Measurements from ENCODE around the gene PGM3.

The PGM3 gene

GRCh38 chr6:83183082-83183828 lies 9.8 kb downstream of the PGM3 start:
- no peaks in the 10 kb centered on the region for H3K9me3 ChIP-seq (ENCODE audit: control insufficient read depth, low read length)
- H3K4me1 ChIP-seq (ENCODE audit: control insufficient read depth, insufficient read depth, low read length) = no peaks in the 10 kb centered on the region
- H3K4me3 ChIP-seq (ENCODE audit: insufficient read depth, low read depth, low read length) = no peak overlapping the region
- peaks cover 25% of the 10 kb centered on the region for H3K36me3 ChIP-seq (ENCODE audit: control insufficient read depth, insufficient read depth, low read length)
- no peak overlapping the region for H3K27ac ChIP-seq (ENCODE audit: insufficient read depth, low read depth, low read length, poor library complexity, severe bottlenecking)
- no peaks in the 10 kb centered on the region for H3K27me3 ChIP-seq (ENCODE audit: control insufficient read depth, insufficient read depth, low read length, poor library complexity, severe bottlenecking)
- 87% methylated on average over 9 of the region's 9 CpGs for WGBS, 2 experiments

- peaks cover 25% of the 10 kb centered on the region for H3K36me3 ChIP-seq (ENCODE audit: control insufficient read depth, insufficient read depth, low read length)
These were observed 11.0 kb downstream of the PGM3 start for GRCh38 chr6:83182114-83182513.

GRCh38 chr6:83180426-83180950 lies 12.6 kb downstream of the PGM3 start:
- Histone ChIP-seq H3K27ac (ENCODE audit: insufficient read depth, low read depth, low read length, poor library complexity, severe bottlenecking) (no peak overlapping the region), H3K36me3 (ENCODE audit: control insufficient read depth, insufficient read depth, low read length) (peaks cover 20% of the 10 kb centered on the region)

More at GRCh38 chr6:83182114-83182513, 11.0 kb downstream of the PGM3 start:
- Histone ChIP-seq H3K27ac (ENCODE audit: insufficient read depth, low read depth, low read length, poor library complexity, severe bottlenecking) (no peak overlapping the region), H3K4me3 (ENCODE audit: insufficient read depth, low read depth, low read length) (no peak overlapping the region), H3K27me3 (ENCODE audit: control insufficient read depth, insufficient read depth, low read length, poor library complexity, severe bottlenecking) (no peaks in the 10 kb centered on the region), H3K9me3 (ENCODE audit: control insufficient read depth, low read length) (no peaks in the 10 kb centered on the region), H3K4me1 (ENCODE audit: control insufficient read depth, insufficient read depth, low read length) (no peaks in the 10 kb centered on the region)
- WGBS, 2 experiments = 88 to 100% methylated on average over 1 of the region's 1 CpG

GRCh38 chr6:83176246-83176645 lies 16.8 kb downstream of the PGM3 start:
- no peaks in the 10 kb centered on the region for H3K27me3 ChIP-seq (ENCODE audit: control insufficient read depth, insufficient read depth, low read length, poor library complexity, severe bottlenecking)
- 94 to 96% methylated on average over 4 of the region's 4 CpGs for WGBS, 2 experiments
- no peak overlapping the region for H3K27ac ChIP-seq (ENCODE audit: insufficient read depth, low read depth, low read length, poor library complexity, severe bottlenecking)
- no peaks in the 10 kb centered on the region for H3K9me3 ChIP-seq (ENCODE audit: control insufficient read depth, low read length)
- H3K36me3 ChIP-seq (ENCODE audit: control insufficient read depth, insufficient read depth, low read length) = peaks cover 24% of the 10 kb centered on the region
- no peak overlapping the region for H3K4me3 ChIP-seq (ENCODE audit: insufficient read depth, low read depth, low read length)
- no peaks in the 10 kb centered on the region for H3K4me1 ChIP-seq (ENCODE audit: control insufficient read depth, insufficient read depth, low read length)

More at GRCh38 chr6:83180426-83180950, 12.6 kb downstream of the PGM3 start:
- Histone ChIP-seq H3K9me3 (ENCODE audit: control insufficient read depth, low read length) (no peaks in the 10 kb centered on the region), H3K4me1 (ENCODE audit: control insufficient read depth, insufficient read depth, low read length) (no peaks in the 10 kb centered on the region), H3K27me3 (ENCODE audit: control insufficient read depth, insufficient read depth, low read length, poor library complexity, severe bottlenecking) (no peaks in the 10 kb centered on the region), H3K4me3 (ENCODE audit: insufficient read depth, low read depth, low read length) (no peak overlapping the region)

GRCh38 chr6:83169511-83169910 lies 23.6 kb downstream of the PGM3 start:
- 93 to 100% methylated on average over 1 of the region's 1 CpG for WGBS, 2 experiments
- Histone ChIP-seq H3K4me3 (ENCODE audit: insufficient read depth, low read depth, low read length) (no peak overlapping the region), H3K36me3 (ENCODE audit: control insufficient read depth, insufficient read depth, low read length) (peaks cover 45% of the 10 kb centered on the region)

GRCh38 chr6:83169106-83169505 lies 24.0 kb downstream of the PGM3 start:
- peaks cover 45% of the 10 kb centered on the region for H3K36me3 ChIP-seq (ENCODE audit: control insufficient read depth, insufficient read depth, low read length)
- H3K9me3 ChIP-seq (ENCODE audit: control insufficient read depth, low read length) = no peaks in the 10 kb centered on the region
- no peaks in the 10 kb centered on the region for H3K4me1 ChIP-seq (ENCODE audit: control insufficient read depth, insufficient read depth, low read length)
- H3K27me3 ChIP-seq (ENCODE audit: control insufficient read depth, insufficient read depth, low read length, poor library complexity, severe bottlenecking) = no peaks in the 10 kb centered on the region
- H3K27ac ChIP-seq (ENCODE audit: insufficient read depth, low read depth, low read length, poor library complexity, severe bottlenecking) = no peak overlapping the region
- H3K4me3 ChIP-seq (ENCODE audit: insufficient read depth, low read depth, low read length) = no peak overlapping the region

More at GRCh38 chr6:83169511-83169910, 23.6 kb downstream of the PGM3 start:
- Histone ChIP-seq H3K9me3 (ENCODE audit: control insufficient read depth, low read length) (no peaks in the 10 kb centered on the region), H3K4me1 (ENCODE audit: control insufficient read depth, insufficient read depth, low read length) (no peaks in the 10 kb centered on the region), H3K27me3 (ENCODE audit: control insufficient read depth, insufficient read depth, low read length, poor library complexity, severe bottlenecking) (no peaks in the 10 kb centered on the region), H3K27ac (ENCODE audit: insufficient read depth, low read depth, low read length, poor library complexity, severe bottlenecking) (no peak overlapping the region)

GRCh38 chr6:83168556-83168955 lies 24.5 kb downstream of the PGM3 start:
- WGBS, 2 experiments = 82% methylated on average over 1 of the region's 1 CpG; no CpG with 5 or more reads in 1 of the 2 experiments
- no peaks in the 10 kb centered on the region for H3K27me3 ChIP-seq (ENCODE audit: control insufficient read depth, insufficient read depth, low read length, poor library complexity, severe bottlenecking)
- H3K4me3 ChIP-seq (ENCODE audit: insufficient read depth, low read depth, low read length) = no peak overlapping the region
- H3K9me3 ChIP-seq (ENCODE audit: control insufficient read depth, low read length) = no peaks in the 10 kb centered on the region
- H3K27ac ChIP-seq (ENCODE audit: insufficient read depth, low read depth, low read length, poor library complexity, severe bottlenecking) = no peak overlapping the region
- H3K36me3 ChIP-seq (ENCODE audit: control insufficient read depth, insufficient read depth, low read length) = peaks cover 42% of the 10 kb centered on the region
- no peaks in the 10 kb centered on the region for H3K4me1 ChIP-seq (ENCODE audit: control insufficient read depth, insufficient read depth, low read length)

GRCh38 chr6:83167726-83168278 lies 25.3 kb downstream of the PGM3 start:
- 90 to 95% methylated on average over 4 of the region's 5 CpGs for WGBS, 2 experiments
- Histone ChIP-seq H3K4me3 (ENCODE audit: insufficient read depth, low read depth, low read length) (no peak overlapping the region), H3K27ac (ENCODE audit: insufficient read depth, low read depth, low read length, poor library complexity, severe bottlenecking) (no peak overlapping the region), H3K9me3 (ENCODE audit: control insufficient read depth, low read length) (no peaks in the 10 kb centered on the region), H3K4me1 (ENCODE audit: control insufficient read depth, insufficient read depth, low read length) (no peaks in the 10 kb centered on the region), H3K36me3 (ENCODE audit: control insufficient read depth, insufficient read depth, low read length) (peaks cover 39% of the 10 kb centered on the region), H3K27me3 (ENCODE audit: control insufficient read depth, insufficient read depth, low read length, poor library complexity, severe bottlenecking) (no peaks in the 10 kb centered on the region)

GRCh38 chr6:83160167-83160566 lies 32.9 kb downstream of the PGM3 start:
- H3K4me3 ChIP-seq (ENCODE audit: insufficient read depth, low read depth, low read length) = no peak overlapping the region
- no peaks in the 10 kb centered on the region for H3K4me1 ChIP-seq (ENCODE audit: control insufficient read depth, insufficient read depth, low read length)
- H3K27me3 ChIP-seq (ENCODE audit: control insufficient read depth, insufficient read depth, low read length, poor library complexity, severe bottlenecking) = no peaks in the 10 kb centered on the region
- 93 to 96% methylated on average over 1 of the region's 1 CpG for WGBS, 2 experiments
- H3K9me3 ChIP-seq (ENCODE audit: control insufficient read depth, low read length) = no peaks in the 10 kb centered on the region
- H3K27ac ChIP-seq (ENCODE audit: insufficient read depth, low read depth, low read length, poor library complexity, severe bottlenecking) = no peak overlapping the region
- H3K36me3 ChIP-seq (ENCODE audit: control insufficient read depth, insufficient read depth, low read length) = peaks cover 14% of the 10 kb centered on the region

GRCh38 chr6:83155794-83156193 lies 37.3 kb downstream of the PGM3 start:
- no peak overlapping the region for H3K4me3 ChIP-seq (ENCODE audit: insufficient read depth, low read depth, low read length)
- H3K4me1 ChIP-seq (ENCODE audit: control insufficient read depth, insufficient read depth, low read length) = no peaks in the 10 kb centered on the region
- H3K9me3 ChIP-seq (ENCODE audit: control insufficient read depth, low read length) = no peaks in the 10 kb centered on the region
- H3K27me3 ChIP-seq (ENCODE audit: control insufficient read depth, insufficient read depth, low read length, poor library complexity, severe bottlenecking) = no peaks in the 10 kb centered on the region
- H3K36me3 ChIP-seq (ENCODE audit: control insufficient read depth, insufficient read depth, low read length) = peaks cover 11% of the 10 kb centered on the region
- no peak overlapping the region for H3K27ac ChIP-seq (ENCODE audit: insufficient read depth, low read depth, low read length, poor library complexity, severe bottlenecking)
- WGBS, 2 experiments = 93 to 98% methylated on average over 2 of the region's 2 CpGs

Measured in ectodermal cell (in vitro differentiated cells).